Astrocyte (in vitro differentiated cells and primary cell): ENCODE data around the gene IPO13. TPM values are rescaled to one million over a fixed set of nuclear protein-coding genes. Genes with fewer than 3 reads are reported as not detected.

ENCODE experiments used
- DNase-seq: peaks from one replicate; pipeline ENCODE4 v3.0.0-alpha.2; 2010; ENCODE audit warnings: low read depth
- FAIRE-seq: peaks from 2 replicates; lab custom pipeline; 2011; peaks lifted over from hg19 to GRCh38; lab: Jason Lieb, UNC
- H2AFZ ChIP-seq: 2 replicates; pipeline ENCODE4 v1.6.0; 2012; ENCODE audit warnings: low read depth, low read length, inconsistent platforms
- H3K27ac ChIP-seq: 2 replicates; pipeline ENCODE4 v1.5.1; 2011; ENCODE audit warnings: low read depth, low read length, inconsistent platforms
- H3K27me3 ChIP-seq: 2 replicates; pipeline ENCODE4 v1.6.0; 2011; ENCODE audit warnings: low read length, inconsistent platforms; ENCODE audit not compliant: insufficient read depth
- H3K36me3 ChIP-seq: 2 replicates; pipeline ENCODE4 v1.5.1; 2011; ENCODE audit warnings: low read length, inconsistent platforms; ENCODE audit not compliant: insufficient read depth
- H3K4me1 ChIP-seq: 2 replicates; pipeline ENCODE4 v1.5.1; 2011; ENCODE audit warnings: low read length, inconsistent platforms; ENCODE audit not compliant: insufficient read depth
- H3K4me2 ChIP-seq: 2 replicates; pipeline ENCODE4 v1.6.0; 2012; ENCODE audit warnings: low read length, inconsistent platforms
- H3K4me3 ChIP-seq: 2 replicates; pipeline ENCODE4 v1.5.1; 2011; ENCODE audit warnings: low read depth, mild to moderate bottlenecking, low read length, inconsistent platforms; ENCODE audit not compliant: insufficient read depth
- H3K79me2 ChIP-seq: 2 replicates; pipeline ENCODE4 v1.6.0; 2012; ENCODE audit warnings: mild to moderate bottlenecking, low read length, inconsistent platforms; ENCODE audit not compliant: insufficient read depth
- H3K9ac ChIP-seq: 2 replicates; pipeline ENCODE4 v1.6.0; 2012; ENCODE audit warnings: mild to moderate bottlenecking, low read length, inconsistent platforms
- H3K9me3 ChIP-seq: 2 replicates; pipeline ENCODE4 v1.5.1; 2012; ENCODE audit warnings: low read depth, mild to moderate bottlenecking, low read length, inconsistent platforms; ENCODE audit not compliant: insufficient read depth
- H4K20me1 ChIP-seq: 2 replicates; pipeline ENCODE4 v1.6.0; 2012; ENCODE audit warnings: low read length, inconsistent platforms; ENCODE audit not compliant: insufficient read depth
- H3K27ac Mint-ChIP-seq: one replicate; pipeline ENCODE4 v1.8.0; 2021; ENCODE audit warnings: mild to moderate bottlenecking, mixed read lengths; ENCODE audit not compliant: unreplicated experiment
- H3K27me3 Mint-ChIP-seq: one replicate; pipeline ENCODE4 v1.8.0; 2021; ENCODE audit warnings: low read depth, mixed read lengths; ENCODE audit not compliant: unreplicated experiment
- H3K36me3 Mint-ChIP-seq: one replicate; pipeline ENCODE4 v1.8.0; 2021; ENCODE audit warnings: low read depth, mixed read lengths; ENCODE audit not compliant: unreplicated experiment
- H3K4me1 Mint-ChIP-seq: one replicate; pipeline ENCODE4 v1.8.0; 2021; ENCODE audit warnings: low read depth, mixed read lengths; ENCODE audit not compliant: unreplicated experiment
- H3K4me3 Mint-ChIP-seq: one replicate; pipeline ENCODE4 v1.8.0; 2021; ENCODE audit warnings: mild to moderate bottlenecking, moderate library complexity, mixed read lengths; ENCODE audit not compliant: unreplicated experiment
- H3K9me3 Mint-ChIP-seq: one replicate; pipeline ENCODE4 v1.8.0; 2021; ENCODE audit warnings: mild to moderate bottlenecking, mixed read lengths; ENCODE audit not compliant: unreplicated experiment
- CTCF ChIP-seq: IDR thresholded peaks from 2 replicates; pipeline ENCODE4 v1.5.1; 2011; ENCODE audit warnings: low read depth, mild to moderate bottlenecking, inconsistent platforms, low read length, moderate library complexity; ENCODE audit not compliant: insufficient read depth
- EZH2 ChIP-seq: IDR thresholded peaks from 2 replicates; pipeline ENCODE4 v1.6.1; 2012; ENCODE audit warnings: mild to moderate bottlenecking, low read length, inconsistent platforms; ENCODE audit not compliant: insufficient read depth
- total RNA-seq: library from RNA; stranded (reverse); gene quantifications from 2 replicates; pipeline ENCODE4 v1.2.1, GENCODE V29; 2021

The IPO13 gene
- total RNA-seq, 1 donor from 2014 or later, result 31.0 TPM

- H3K4me1 ChIP-seq, result no peaks in the 10 kb centered on the region
- no peaks in the 10 kb centered on the region for H3K79me2 ChIP-seq
- TF ChIP-seq EZH2 (no peak), CTCF (no peak)
- peaks cover 20% of the 10 kb centered on the region for H4K20me1 ChIP-seq
- Mint-ChIP-seq H3K27me3 (no peaks in the 10 kb centered on the region), H3K4me1 (no peaks in the 10 kb centered on the region), H3K27ac (no peak overlapping the region), H3K36me3 (peaks cover 39% of the 10 kb centered on the region), H3K4me3 (no peak overlapping the region), H3K9me3 (peaks cover 1% of the 10 kb centered on the region)
- FAIRE-seq (no peak), DNase-seq (no peak)
- no peak overlapping the region for H3K4me2 ChIP-seq
- no peaks in the 10 kb centered on the region for H3K27me3 ChIP-seq
- no peak overlapping the region for H3K4me3 ChIP-seq
- no peak overlapping the region for H3K9ac ChIP-seq
- no peaks in the 10 kb centered on the region for H3K9me3 ChIP-seq
- H3K27ac ChIP-seq, result no peak overlapping the region
- H3K36me3 ChIP-seq, result no peaks in the 10 kb centered on the region
- H2AFZ ChIP-seq, result no peak overlapping the region
Measured at GRCh38 chr1:43963006-43963405, 16.3 kb downstream of the IPO13 start.

GRCh38 chr1:43963890-43964289 is 17.1 kb downstream of the IPO13 start:
- no peaks in the 10 kb centered on the region for H3K4me1 Mint-ChIP-seq
- Histone ChIP-seq H3K4me1 (no peaks in the 10 kb centered on the region), H3K27ac (no peak overlapping the region), H3K4me2 (no peak overlapping the region), H3K9ac (no peak overlapping the region), H3K27me3 (no peaks in the 10 kb centered on the region), H3K79me2 (no peaks in the 10 kb centered on the region), H3K36me3 (no peaks in the 10 kb centered on the region), H2AFZ (no peak overlapping the region), H4K20me1 (peaks cover 20% of the 10 kb centered on the region), H3K4me3 (no peak overlapping the region), H3K9me3 (no peaks in the 10 kb centered on the region)
- TF ChIP-seq CTCF (no peak), EZH2 (no peak)
- DNase-seq, result no peak
- no peaks in the 10 kb centered on the region for H3K27me3 Mint-ChIP-seq
- no peak for FAIRE-seq
- no peak overlapping the region for H3K4me3 Mint-ChIP-seq
- H3K9me3 Mint-ChIP-seq, result no peaks in the 10 kb centered on the region
- peaks cover 31% of the 10 kb centered on the region for H3K36me3 Mint-ChIP-seq
- no peak overlapping the region for H3K27ac Mint-ChIP-seq

GRCh38 chr1:43965316-43965715 is 18.6 kb downstream of the IPO13 start:
- Histone ChIP-seq H3K4me3 (no peak overlapping the region), H3K79me2 (peaks cover 2% of the 10 kb centered on the region), H3K27me3 (no peaks in the 10 kb centered on the region), H3K9me3 (no peaks in the 10 kb centered on the region), H2AFZ (no peak overlapping the region), H3K27ac (no peak overlapping the region), H3K9ac (no peak overlapping the region), H3K4me2 (no peak overlapping the region), H4K20me1 (peaks cover 20% of the 10 kb centered on the region), H3K36me3 (no peaks in the 10 kb centered on the region), H3K4me1 (no peaks in the 10 kb centered on the region)
- peaks cover 1% of the 10 kb centered on the region for H3K4me1 Mint-ChIP-seq
- H3K9me3 Mint-ChIP-seq, result no peaks in the 10 kb centered on the region
- no peak for FAIRE-seq
- no peak overlapping the region for H3K4me3 Mint-ChIP-seq
- H3K27me3 Mint-ChIP-seq, result no peaks in the 10 kb centered on the region
- DNase-seq, result no peak
- no peak for TF ChIP-seq CTCF
- no peak for TF ChIP-seq EZH2
- H3K36me3 Mint-ChIP-seq, result peaks cover 23% of the 10 kb centered on the region
- no peak overlapping the region for H3K27ac Mint-ChIP-seq
